K562 (cell line): ENCODE measurements around the gene PDIA4. TPM values are rescaled to one million over a fixed set of nuclear protein-coding genes. Genes with fewer than 3 reads are reported as not detected.
A peak's percentile ranks its signal among the peaks of the same experiment; 100 is the strongest.

Source experiments
- CTCF ChIP-seq, 3 experiments: IDR thresholded peaks in 2 of 3; conservative IDR thresholded peaks in 1 of 3; 2 replicates each; pipeline ENCODE4 v1.5.1; 2011 to 2012; ENCODE audit warnings: low read length in 3 of 3, mild to moderate bottlenecking in 3 of 3, control low read depth in 2 of 3, improper control_type of control experiment in 1 of 3, inconsistent platforms in 1 of 3, low read depth in 1 of 3, mixed read lengths in 1 of 3, moderate library complexity in 1 of 3; ENCODE audit not compliant: insufficient read depth in 2 of 3
- DMBX1 ChIP-seq: fragments of 250-450 bp; sonication (Bioruptor Pico); IDR thresholded peaks from 2 replicates; pipeline ENCODE4 v1.8.0; 2022; ENCODE audit warnings: inconsistent platforms, mild to moderate bottlenecking, moderate library complexity, borderline replicate concordance
- FOXA3 ChIP-seq, 2 experiments: fragments of 450-650 bp in 1 of 2; sonication (generic) in 1 of 2; formaldehyde crosslinking; IDR thresholded peaks in 1 of 2; conservative IDR thresholded peaks in 1 of 2; 2 replicates each; pipeline versions ENCODE4 v1.4.0 to v1.8.0; 2020 to 2022; ENCODE audit warnings: mild to moderate bottlenecking in 2 of 2, missing genetic modification reagents in 1 of 2
- LEF1 ChIP-seq: fragments of 450-650 bp; IDR thresholded peaks from 2 replicates; pipeline ENCODE4 v1.6.1; 2016; ENCODE audit warnings: mild to moderate bottlenecking
- MEF2A ChIP-seq: IDR thresholded peaks from 2 replicates; pipeline ENCODE4 v1.6.1; 2011; ENCODE audit warnings: low read depth, mild to moderate bottlenecking, low read length, moderate library complexity; ENCODE audit not compliant: control insufficient read depth
- MLLT1 ChIP-seq, 2 experiments: fragments of 450-650 bp; IDR thresholded peaks; 2 replicates each; pipeline ENCODE4 v1.6.1; 2016
- NCOA6 ChIP-seq: fragments of 450-650 bp; IDR thresholded peaks from 2 replicates; pipeline ENCODE4 v1.6.1; 2017; ENCODE audit warnings: mild to moderate bottlenecking
- NRF1 ChIP-seq, 2 experiments: fragments of 450-650 bp; IDR thresholded peaks in 1 of 2; conservative IDR thresholded peaks in 1 of 2; 2 replicates each; pipeline ENCODE4 v1.6.1; 2014; ENCODE audit warnings: mild to moderate bottlenecking in 2 of 2
- PHF8 ChIP-seq: fragments of 200-600 bp; sonication (generic); IDR thresholded peaks from 2 replicates; pipeline ENCODE4 v1.6.1; 2012; ENCODE audit warnings: mixed run types, mild to moderate bottlenecking, inconsistent platforms, low read length, moderate library complexity, borderline replicate concordance
- POLR2A ChIP-seq: fragments of 450-650 bp; conservative IDR thresholded peaks from 2 replicates; pipeline ENCODE4 v1.6.1; 2016
- POLR2H ChIP-seq: IDR thresholded peaks from 2 replicates; pipeline ENCODE4 v1.6.1; 2016; ENCODE audit warnings: missing genetic modification characterization, low read depth, mild to moderate bottlenecking, control low read depth, missing compliant biosample characterization, moderate library complexity
- RBM39 ChIP-seq: fragments of 200-400 bp; formaldehyde crosslinking; optimal IDR thresholded peaks from 2 replicates; pipeline ENCODE3; 2018; ENCODE audit warnings: low read depth, low read length
- SAFB2 ChIP-seq: fragments of 200-400 bp; formaldehyde crosslinking; IDR thresholded peaks from 2 replicates; pipeline ENCODE4 v1.6.1; 2018; ENCODE audit warnings: borderline replicate concordance, low read length, low read depth, moderate library complexity; ENCODE audit not compliant: severe bottlenecking
- ZBTB2 ChIP-seq: fragments of 450-650 bp; IDR thresholded peaks from 2 replicates; pipeline ENCODE4 v1.6.1; 2016; ENCODE audit warnings: antibody characterized with exemption
- ZFP30 ChIP-seq: fragments of 250-450 bp; sonication (Bioruptor Pico); IDR thresholded peaks from 2 replicates; pipeline ENCODE4 v1.8.0; 2022; ENCODE audit warnings: moderate library complexity, mild to moderate bottlenecking, inconsistent platforms, borderline replicate concordance
- polyA plus RNA-seq, 8 experiments: library from polyadenylated mRNA; depleted of rRNA in 4 of 8; stranded (reverse) in 5 of 8; unstranded in 3 of 8; fragments of >200 nt; fragmentation: Nextera tagmentation in 2 of 8; fragmentation: Illumina TruSeq in 1 of 8; extraction: Ambion mirVana in 2 of 8; extraction: Trizol in 1 of 8; gene quantifications; 2 replicates each; pipeline versions ENCODE4 v1.2.1 to v1.2.3, GENCODE V29; 2011 to 2014; ENCODE audit warnings: inconsistent platforms in 1 of 8, missing spikeins in 1 of 8
- total RNA-seq, 7 experiments: library from RNA; depleted of rRNA in 6 of 7; stranded (reverse); fragments of >200 nt in 6 of 7; fragmentation: Illumina TruSeq in 2 of 7; extraction: Trizol in 2 of 7; gene quantifications; 2 replicates each; pipeline versions ENCODE4 v1.2.1 to v1.2.3, GENCODE V29; 2011 to 2021; ENCODE audit warnings: low replicate concordance in 1 of 7

Gene PDIA4
- total and polyA plus RNA-seq, 9 of the 15 experiments (the other 6 are each of a cell fraction or from before 2014, with no cell fraction given): 9.1 to 175 (median 146) TPM

- TF ChIP-seq NCOA6 (no peak), CTCF (IDR thresholded peaks at IDR 0.05 in 2 of 3, conservative IDR thresholded peaks at IDR 0.05 in 1 of 3; ENCODE audit: insufficient read depth in 2 of 3, low read depth in 1 of 3, low read length in 3 of 3) (no peak), DMBX1 (CRISPR knock-in tag) (no peak), LEF1 (no peak), NRF1 (conservative IDR thresholded peaks at IDR 0.05 in 1 of 2, IDR thresholded peaks at IDR 0.05 in 1 of 2) (no peak), MLLT1 (IDR thresholded peaks at IDR 0.05) (no peak), POLR2A (no peak), FOXA3 (CRISPR knock-in tag; conservative IDR thresholded peaks at IDR 0.05 in 1 of 2, IDR thresholded peaks at IDR 0.05 in 1 of 2) (no peak), RBM39 (no peak), ZFP30 (no peak), ZBTB2 (no peak), POLR2H (tag) (peak; percentile 85), PHF8 (no peak), SAFB2 (no peak), MEF2A (peak; percentile 38; the same call in 1 of the 2 replicates)
Observed at GRCh38 chr7:148964483-148965267, 63.6 kb downstream of the PDIA4 start (continued).
